MM.1S (cell line): ENCODE data around the gene PLA2G7.

Experiments used
- DNase-seq: peaks from one replicate; pipeline ENCODE4 v3.0.0-alpha.2; 2015
- H2AFZ ChIP-seq: fragments of 300-600 bp; sonication (generic); 2 replicates; pipeline ENCODE4 v1.6.0; 2016; ENCODE audit warnings: antibody characterized with exemption, low read length
- H3F3A ChIP-seq: fragments of 300-600 bp; sonication (generic); 2 replicates; pipeline ENCODE4 v1.6.1; 2016; ENCODE audit warnings: mild to moderate bottlenecking, antibody characterized with exemption, low read length, moderate library complexity, mixed read lengths; ENCODE audit not compliant: insufficient read depth
- H3K27ac ChIP-seq: fragments of 300-600 bp; sonication (generic); 2 replicates; pipeline ENCODE4 v1.5.1; 2016; ENCODE audit warnings: mild to moderate bottlenecking, low read length
- H3K27me3 ChIP-seq: fragments of 300-600 bp; sonication (generic); replicated peaks from 2 replicates; pipeline ENCODE4 v1.6.0; 2016; ENCODE audit warnings: low read length; ENCODE audit not compliant: insufficient read depth
- H3K36me3 ChIP-seq: fragments of 300-600 bp; sonication (generic); replicated peaks from 2 replicates; pipeline ENCODE4 v1.6.1; 2016; ENCODE audit warnings: mild to moderate bottlenecking, low read length, mixed read lengths; ENCODE audit not compliant: insufficient read depth
- H3K4me1 ChIP-seq: fragments of 300-600 bp; sonication (generic); 2 replicates; pipeline ENCODE4 v1.6.1; 2016; ENCODE audit warnings: low read length, mixed read lengths
- H3K4me2 ChIP-seq: fragments of 300-600 bp; sonication (generic); 2 replicates; pipeline ENCODE4 v1.6.0; 2016; ENCODE audit warnings: low read depth, low read length
- H3K4me3 ChIP-seq: fragments of 300-600 bp; sonication (generic); 2 replicates; pipeline ENCODE4 v1.5.1; 2016; ENCODE audit warnings: low read length, mixed read lengths
- H3K79me2 ChIP-seq: fragments of 300-600 bp; sonication (generic); 2 replicates; pipeline ENCODE4 v1.6.1; 2016; ENCODE audit warnings: mixed run types, low read length, mixed read lengths
- H3K9ac ChIP-seq: fragments of 300-600 bp; sonication (generic); 2 replicates; pipeline ENCODE4 v1.6.1; 2016; ENCODE audit warnings: low read length, mixed read lengths
- H3K9me2 ChIP-seq: fragments of 300-600 bp; sonication (generic); replicated peaks from 2 replicates; pipeline ENCODE4 v1.6.1; 2016; ENCODE audit warnings: mild to moderate bottlenecking, low read length, mixed read lengths; ENCODE audit not compliant: insufficient read depth
- H3K9me3 ChIP-seq: fragments of 300-600 bp; sonication (generic); replicated peaks from 2 replicates; pipeline ENCODE4 v1.6.1; 2016; ENCODE audit warnings: mild to moderate bottlenecking, low read length, mixed read lengths; ENCODE audit not compliant: insufficient read depth
- H4K20me1 ChIP-seq: fragments of 300-600 bp; sonication (generic); 2 replicates; pipeline ENCODE4 v1.6.1; 2016; ENCODE audit warnings: mild to moderate bottlenecking, low read length, moderate library complexity, mixed read lengths; ENCODE audit not compliant: insufficient read depth
- EZH2 ChIP-seq: fragments of 300-600 bp; sonication (generic); optimal IDR thresholded peaks from 2 replicates; pipeline ENCODE3; 2017; ENCODE audit warnings: low read depth, mild to moderate bottlenecking, antibody characterized with exemption, low read length, mixed read lengths
- EZH2phosphoT487 ChIP-seq: fragments of 300-600 bp; sonication (generic); IDR thresholded peaks from 2 replicates; pipeline ENCODE4 v1.6.1; 2018; ENCODE audit warnings: antibody characterized with exemption, low read length
- TF ChIP-seq, protein P1 (sequence below): fragments of 300-600 bp; sonication (generic); IDR thresholded peaks from 2 replicates; pipeline ENCODE4 v1.5.1; 2016; ENCODE audit warnings: antibody characterized with exemption, low read length, mixed read lengths

PLA2G7 gene

GRCh38 chr6:46677314-46677654, 57.9 kb downstream of the PLA2G7 start:
- Histone ChIP-seq H3K79me2 (no peaks in the 10 kb centered on the region), H3K9me3 (no peaks in the 10 kb centered on the region), H4K20me1 (no peaks in the 10 kb centered on the region), H2AFZ (no peak overlapping the region), H3K9ac (no peak overlapping the region), H3K27ac (no peak overlapping the region), H3K4me3 (no peak overlapping the region), H3K9me2 (no peaks in the 10 kb centered on the region), H3K36me3 (no peaks in the 10 kb centered on the region), H3K4me2 (no peak overlapping the region), H3K4me1 (no peaks in the 10 kb centered on the region), H3K27me3 (no peaks in the 10 kb centered on the region), H3F3A (no peaks in the 10 kb centered on the region)
- DNase-seq = no peak
- TF ChIP-seq, protein P1, sequence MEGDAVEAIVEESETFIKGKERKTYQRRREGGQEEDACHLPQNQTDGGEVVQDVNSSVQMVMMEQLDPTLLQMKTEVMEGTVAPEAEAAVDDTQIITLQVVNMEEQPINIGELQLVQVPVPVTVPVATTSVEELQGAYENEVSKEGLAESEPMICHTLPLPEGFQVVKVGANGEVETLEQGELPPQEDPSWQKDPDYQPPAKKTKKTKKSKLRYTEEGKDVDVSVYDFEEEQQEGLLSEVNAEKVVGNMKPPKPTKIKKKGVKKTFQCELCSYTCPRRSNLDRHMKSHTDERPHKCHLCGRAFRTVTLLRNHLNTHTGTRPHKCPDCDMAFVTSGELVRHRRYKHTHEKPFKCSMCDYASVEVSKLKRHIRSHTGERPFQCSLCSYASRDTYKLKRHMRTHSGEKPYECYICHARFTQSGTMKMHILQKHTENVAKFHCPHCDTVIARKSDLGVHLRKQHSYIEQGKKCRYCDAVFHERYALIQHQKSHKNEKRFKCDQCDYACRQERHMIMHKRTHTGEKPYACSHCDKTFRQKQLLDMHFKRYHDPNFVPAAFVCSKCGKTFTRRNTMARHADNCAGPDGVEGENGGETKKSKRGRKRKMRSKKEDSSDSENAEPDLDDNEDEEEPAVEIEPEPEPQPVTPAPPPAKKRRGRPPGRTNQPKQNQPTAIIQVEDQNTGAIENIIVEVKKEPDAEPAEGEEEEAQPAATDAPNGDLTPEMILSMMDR = peak; percentile 21
- no peak for TF ChIP-seq EZH2phosphoT487

GRCh38 chr6:46676604-46677313, 58.4 kb downstream of the PLA2G7 start:
- Histone ChIP-seq H3K9me3 (no peaks in the 10 kb centered on the region), H3K27ac (no peak overlapping the region), H3K9me2 (no peaks in the 10 kb centered on the region), H2AFZ (no peak overlapping the region), H3K9ac (no peak overlapping the region), H3K79me2 (no peaks in the 10 kb centered on the region), H4K20me1 (no peaks in the 10 kb centered on the region), H3K4me1 (no peaks in the 10 kb centered on the region), H3K4me2 (no peak overlapping the region), H3F3A (no peaks in the 10 kb centered on the region), H3K36me3 (no peaks in the 10 kb centered on the region), H3K4me3 (no peak overlapping the region), H3K27me3 (no peaks in the 10 kb centered on the region)
- no peak for DNase-seq
- TF ChIP-seq EZH2 (no peak), EZH2phosphoT487 (no peak)
- TF ChIP-seq, protein P1 = no peak

DNA sequence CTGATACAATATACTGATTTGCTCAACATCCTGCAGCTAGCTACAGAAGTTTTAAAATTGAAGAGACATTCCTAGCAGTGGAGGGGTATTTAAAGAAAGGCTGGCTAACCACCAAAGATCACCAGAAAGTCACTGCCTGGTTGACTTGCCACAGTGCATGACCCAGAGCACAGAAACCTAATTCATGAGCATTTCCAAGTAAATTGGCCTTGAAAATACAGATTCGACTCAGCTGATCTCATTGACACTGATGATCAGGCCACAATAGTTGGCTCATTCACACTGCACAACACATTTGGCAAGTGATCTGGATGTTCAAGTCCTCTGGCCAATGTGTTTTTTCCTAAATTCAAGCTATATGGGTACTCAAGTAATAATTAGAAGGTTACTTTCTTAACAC, 60.8 kb downstream of the PLA2G7 start:
- H3K9me2 ChIP-seq = no peaks in the 10 kb centered on the region
- DNase-seq = no peak
- no peak overlapping the region for H3K27ac ChIP-seq
- TF ChIP-seq EZH2 (no peak), EZH2phosphoT487 (no peak)
- TF ChIP-seq, protein P1 = no peak
- H3K4me1 ChIP-seq = no peaks in the 10 kb centered on the region
- H3K36me3 ChIP-seq = no peaks in the 10 kb centered on the region
- H3K27me3 ChIP-seq = no peaks in the 10 kb centered on the region
- H2AFZ ChIP-seq = no peak overlapping the region
- no peak overlapping the region for H3K4me3 ChIP-seq
- H3K9me3 ChIP-seq = no peaks in the 10 kb centered on the region
- no peak overlapping the region for H3K4me2 ChIP-seq
- no peak overlapping the region for H3K9ac ChIP-seq
- H3K79me2 ChIP-seq = no peaks in the 10 kb centered on the region
- no peaks in the 10 kb centered on the region for H3F3A ChIP-seq
- H4K20me1 ChIP-seq = no peaks in the 10 kb centered on the region
